NCI-H146 treated with DMSO at 0.1 percent for 48 hours (cell line): ENCODE data around the gene BOC.

Experiments used
- DNase-seq: peaks from one replicate; lab custom pipeline; 2025; ENCODE audit not compliant: unreplicated experiment; lab: John Stamatoyannopoulos, UW

The BOC gene

DNA sequence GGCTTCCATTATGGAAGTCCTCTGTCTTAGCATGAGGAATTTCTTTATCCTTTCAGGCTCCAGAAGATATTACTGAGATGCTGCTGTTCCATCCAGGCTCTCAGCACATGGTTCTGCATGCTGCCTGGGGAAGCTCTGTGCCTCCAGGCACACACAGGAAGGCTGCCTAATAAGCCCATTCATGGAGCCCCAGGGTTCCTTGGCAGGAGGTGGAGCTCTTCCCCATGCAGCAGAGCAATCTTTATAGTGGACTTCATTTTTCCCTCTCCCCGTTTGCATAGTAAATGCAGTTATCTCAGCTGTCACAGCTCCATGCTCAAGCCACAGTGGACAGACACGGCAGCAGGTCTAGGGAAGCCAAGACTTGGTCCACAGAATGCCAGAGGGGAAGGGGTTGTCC lies 57.6 kb downstream of the BOC start:
- DNase-seq: peak; percentile 90

GRCh38 chr3:113269661-113270060 lies 58.3 kb downstream of the BOC start:
- no peak for DNase-seq

DNA sequence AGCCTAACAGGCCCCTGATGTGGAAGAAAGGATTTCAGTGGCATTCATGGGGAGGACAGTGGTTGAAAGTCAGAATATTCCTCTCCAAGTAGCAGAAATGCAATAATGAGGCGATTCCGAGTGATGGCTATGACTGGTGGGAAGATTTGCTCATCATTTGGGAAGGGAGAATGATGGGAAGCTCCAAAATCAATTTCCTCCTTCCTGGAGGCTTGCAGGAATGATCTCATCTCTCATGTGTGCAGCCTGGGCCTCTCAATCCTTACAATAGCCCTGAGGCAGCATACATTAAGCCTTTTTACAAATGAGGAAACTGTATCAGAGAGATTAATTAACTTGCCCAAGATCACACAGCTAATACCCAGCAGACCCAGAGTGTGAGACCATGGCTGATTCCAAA lies 58.7 kb downstream of the BOC start:
- no peak for DNase-seq

DNA sequence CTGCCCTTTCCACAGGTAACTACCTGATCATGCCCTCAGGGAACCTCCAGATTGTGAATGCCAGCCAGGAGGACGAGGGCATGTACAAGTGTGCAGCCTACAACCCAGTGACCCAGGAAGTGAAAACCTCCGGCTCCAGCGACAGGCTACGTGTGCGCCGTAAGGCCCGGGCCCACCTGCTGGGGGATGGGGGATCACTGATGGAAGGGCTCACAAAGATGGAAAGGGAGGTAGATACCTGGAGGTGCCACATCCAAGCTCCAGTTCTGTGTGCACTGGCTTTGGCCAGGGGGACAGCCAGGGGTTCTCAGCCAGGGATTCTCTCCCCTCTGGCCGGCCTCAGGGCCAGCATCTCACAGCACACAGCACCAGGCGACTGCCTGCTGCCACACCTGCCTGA lies 59.4 kb downstream of the BOC start:
- no peak for DNase-seq

DNA sequence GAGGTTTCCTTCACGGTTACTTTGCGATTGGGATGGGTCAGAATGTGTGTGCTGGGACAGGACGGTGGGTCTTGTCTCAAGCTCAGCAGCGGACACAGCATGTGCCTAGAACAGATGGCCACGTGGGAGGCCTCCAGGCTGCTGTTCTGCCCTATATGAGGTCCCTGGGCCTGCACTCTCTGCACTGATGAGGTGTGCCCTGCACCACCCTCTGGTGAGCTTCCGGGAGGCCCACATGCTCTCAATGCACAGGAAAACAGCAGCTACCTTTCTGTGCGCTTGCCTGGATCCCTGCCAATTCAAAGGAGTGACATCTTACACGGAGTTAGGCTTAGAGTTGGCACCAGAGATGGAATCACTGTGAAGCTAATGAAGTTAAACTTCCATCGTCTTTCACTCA lies 59.8 kb downstream of the BOC start:
- DNase-seq: no peak

GRCh38 chr3:113271594-113272384 lies 60.4 kb downstream of the BOC start:
- peak; percentile 29 for DNase-seq

DNA sequence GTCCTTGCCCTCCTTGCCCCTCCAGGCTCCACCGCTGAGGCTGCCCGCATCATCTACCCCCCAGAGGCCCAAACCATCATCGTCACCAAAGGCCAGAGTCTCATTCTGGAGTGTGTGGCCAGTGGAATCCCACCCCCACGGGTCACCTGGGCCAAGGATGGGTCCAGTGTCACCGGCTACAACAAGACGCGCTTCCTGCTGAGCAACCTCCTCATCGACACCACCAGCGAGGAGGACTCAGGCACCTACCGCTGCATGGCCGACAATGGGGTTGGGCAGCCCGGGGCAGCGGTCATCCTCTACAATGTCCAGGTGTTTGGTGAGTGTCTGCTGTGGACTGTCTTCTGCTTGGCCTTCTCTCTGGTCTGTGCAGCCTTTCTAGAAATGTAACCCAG lies 61.0 kb downstream of the BOC start:
- no peak for DNase-seq

DNA sequence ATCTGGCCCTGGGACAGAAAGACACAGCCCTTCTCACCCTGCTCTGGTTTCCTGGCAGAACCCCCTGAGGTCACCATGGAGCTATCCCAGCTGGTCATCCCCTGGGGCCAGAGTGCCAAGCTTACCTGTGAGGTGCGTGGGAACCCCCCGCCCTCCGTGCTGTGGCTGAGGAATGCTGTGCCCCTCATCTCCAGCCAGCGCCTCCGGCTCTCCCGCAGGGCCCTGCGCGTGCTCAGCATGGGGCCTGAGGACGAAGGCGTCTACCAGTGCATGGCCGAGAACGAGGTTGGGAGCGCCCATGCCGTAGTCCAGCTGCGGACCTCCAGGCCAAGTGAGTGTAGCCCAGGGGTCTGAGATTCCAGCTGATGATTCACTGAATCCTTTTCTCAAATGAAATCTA lies 61.7 kb downstream of the BOC start:
- no peak for DNase-seq

DNA sequence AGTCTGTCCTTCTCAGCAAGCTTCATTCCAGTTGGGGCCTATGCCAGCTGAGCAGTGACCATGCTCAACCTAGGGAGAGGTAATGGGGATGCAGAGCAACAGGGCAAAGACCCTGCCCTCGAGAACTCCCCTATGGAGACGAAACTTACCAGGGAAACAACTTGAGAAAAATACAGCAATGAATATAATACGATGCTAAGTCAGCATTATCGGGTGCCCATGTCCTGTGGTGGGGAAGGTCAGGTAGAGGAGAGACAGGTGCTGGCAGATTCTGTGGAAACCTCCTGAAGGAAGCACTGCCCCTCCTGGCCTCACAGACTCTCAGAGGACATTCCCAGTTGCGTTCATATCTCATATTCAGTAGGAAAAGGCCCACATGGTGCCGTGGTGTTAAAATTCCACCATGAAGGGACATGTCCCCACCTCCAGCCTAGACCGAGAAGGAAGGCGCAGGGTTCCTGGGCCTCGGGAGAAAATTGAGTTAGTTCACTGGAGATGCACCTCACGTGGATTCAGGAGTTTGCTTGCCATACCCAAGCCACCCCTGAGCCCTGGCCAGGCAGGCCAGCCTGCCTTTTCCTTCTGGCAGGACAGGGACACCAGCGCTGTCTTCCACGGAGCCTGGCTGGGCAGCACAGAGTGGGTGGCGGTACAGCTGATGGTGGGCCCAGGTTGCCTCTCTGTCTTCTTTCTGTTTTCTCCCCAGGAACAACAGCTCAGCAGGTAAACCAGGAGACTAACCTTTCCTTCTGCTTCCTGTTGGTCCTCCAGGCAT lies 62.4 kb downstream of the BOC start:
- no peak for DNase-seq

GRCh38 chr3:113274425-113275257 lies 63.3 kb downstream of the BOC start:
- no peak for DNase-seq

- no peak for DNase-seq
Observed at GRCh38 chr3:113275258-113275556, 63.9 kb downstream of the BOC start.

- DNase-seq: no peak
Observed at GRCh38 chr3:113275583-113275928, 64.2 kb downstream of the BOC start.

DNA sequence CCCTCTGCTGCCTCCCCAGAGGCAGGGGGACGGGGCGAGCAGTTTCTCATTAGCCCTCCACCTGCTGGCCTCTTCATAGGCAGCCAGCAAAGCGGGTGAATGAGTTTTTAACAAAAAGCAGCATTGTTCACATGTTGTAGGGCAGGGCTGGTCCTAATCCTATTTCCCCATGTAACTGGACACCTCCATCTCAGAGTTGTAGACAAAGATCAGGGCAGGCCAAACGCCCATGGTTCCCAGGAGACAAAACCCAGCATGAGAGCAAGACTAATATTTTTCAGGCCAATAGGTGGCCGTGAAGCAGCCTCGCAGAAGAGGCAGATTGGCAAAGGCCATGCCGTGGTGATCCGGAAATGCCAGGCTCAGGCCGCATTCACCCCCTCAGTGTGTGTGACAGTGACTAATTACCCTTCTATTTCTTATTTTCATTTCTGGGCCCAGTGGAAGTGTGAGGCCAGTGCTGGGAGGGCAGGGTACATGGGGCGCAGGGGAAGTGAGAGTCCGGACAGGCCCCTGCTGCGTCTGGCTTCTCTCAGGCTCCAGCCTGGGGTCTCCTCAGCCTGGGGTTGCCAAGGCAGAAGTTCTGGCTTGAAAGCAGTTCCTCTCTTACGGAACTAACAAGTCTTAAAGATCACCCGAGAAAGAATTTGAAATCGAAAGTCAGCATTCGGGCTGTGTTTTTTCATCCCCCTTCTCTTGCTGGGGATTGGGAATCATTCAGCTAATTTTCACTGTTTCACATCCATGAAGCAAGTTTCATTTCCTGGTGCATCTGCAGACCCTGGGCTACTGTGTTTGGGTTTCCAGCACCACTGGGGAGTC lies 64.8 kb downstream of the BOC start:
- DNase-seq: peak; percentile 95

- no peak for DNase-seq
Observed at GRCh38 chr3:113276751-113277080, 65.4 kb downstream of the BOC start.

DNA sequence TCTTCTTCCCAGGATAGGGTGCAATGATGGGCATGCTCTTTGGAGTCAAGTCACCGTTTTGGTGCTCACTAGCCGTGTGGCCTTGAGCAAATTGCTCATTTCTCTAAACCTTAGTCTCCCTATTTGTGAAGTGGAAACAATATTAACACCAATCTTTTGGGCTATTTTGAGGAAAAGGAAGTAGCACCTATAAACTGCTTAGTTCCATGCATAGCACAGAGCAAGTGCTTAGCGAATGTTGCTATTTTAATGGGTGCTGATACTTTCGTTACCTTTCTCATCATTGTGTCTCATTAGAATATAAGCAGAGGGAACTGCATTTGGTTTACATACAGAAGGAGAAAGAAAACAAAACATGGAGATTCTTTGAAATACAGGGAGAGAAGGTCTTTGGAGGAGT lies 66.1 kb downstream of the BOC start:
- DNase-seq: no peak

GRCh38 chr3:113277941-113278598 lies 66.7 kb downstream of the BOC start:
- no peak for DNase-seq

GRCh38 chr3:113278599-113278955 lies 67.2 kb downstream of the BOC start:
- DNase-seq: no peak

- DNase-seq: no peak
Observed at GRCh38 chr3:113279686-113280085, 68.3 kb downstream of the BOC start.

- DNase-seq: no peak
Observed at GRCh38 chr3:113283306-113283705, 71.9 kb downstream of the BOC start.

DNA sequence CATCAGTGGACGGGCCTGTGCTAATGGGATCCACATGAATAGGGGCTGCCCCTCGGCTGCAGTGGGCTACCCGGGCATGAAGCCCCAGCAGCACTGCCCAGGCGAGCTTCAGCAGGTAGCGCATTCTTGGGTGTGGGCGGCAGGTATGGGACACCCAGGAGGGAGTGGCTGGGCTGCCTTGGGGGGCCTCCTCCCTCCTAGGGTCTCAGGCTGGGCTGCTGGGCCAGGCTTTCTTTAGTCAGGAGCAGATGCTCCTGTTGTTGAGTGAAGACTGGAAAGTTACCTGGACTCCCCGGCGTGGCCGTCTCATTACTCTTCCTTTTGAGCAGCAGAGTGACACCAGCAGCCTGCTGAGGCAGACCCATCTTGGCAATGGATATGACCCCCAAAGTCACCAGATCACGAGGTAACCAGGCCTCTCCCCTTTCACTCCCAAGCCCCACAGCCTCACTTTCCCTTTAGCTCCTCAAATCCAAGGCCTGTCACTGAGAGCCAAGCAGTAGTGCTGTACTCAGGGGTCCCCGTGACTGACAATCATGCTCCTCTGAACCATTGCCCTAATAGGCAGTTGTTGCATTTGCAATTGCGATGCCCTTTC lies 73.2 kb downstream of the BOC start:
- no peak for DNase-seq
